HAP-1 (cell line): ENCODE data around the gene TEDDM1.
"Not testable (repeated sequence)": the region's sequence is repeated elsewhere in the genome, so short reads cannot be mapped to it uniquely, and the experiment has no call there.

Experiments
- DNase-seq, 2 experiments: peaks; one replicate each; pipeline ENCODE4 v3.0.0-alpha.2; 2016 to 2020; ENCODE audit warnings: low spot score in 2 of 2
- H3K27me3 ChIP-seq: fragments of 250-450 bp; sonication (Bioruptor Pico); 2 replicates; pipeline ENCODE4 v1.5.1; 2020; ENCODE audit warnings: low read depth, mild to moderate bottlenecking, moderate library complexity
- H3K36me3 ChIP-seq: fragments of 250-450 bp; sonication (Bioruptor Pico); replicated peaks from 2 replicates; pipeline ENCODE4 v1.5.1; 2020; ENCODE audit warnings: mild to moderate bottlenecking
- H3K4me1 ChIP-seq: fragments of 250-450 bp; sonication (Bioruptor Pico); 2 replicates; pipeline ENCODE4 v1.5.1; 2020; ENCODE audit warnings: mild to moderate bottlenecking
- H3K4me3 ChIP-seq: fragments of 250-450 bp; sonication (Bioruptor Pico); 2 replicates; pipeline ENCODE4 v1.5.1; 2020; ENCODE audit warnings: mild to moderate bottlenecking, moderate library complexity
- H3K9me3 ChIP-seq: fragments of 250-450 bp; sonication (Bioruptor Pico); 2 replicates; pipeline ENCODE4 v1.5.1; 2020; ENCODE audit warnings: mild to moderate bottlenecking, moderate library complexity
- in situ Hi-C: fragments of 300-500 bp; cut with MboI; formaldehyde crosslinking; loops from 3 replicates; pipeline ENCODE4 v1.14.3; 2020; ENCODE audit warnings: low sequenced_read_pairs, inconsistent platforms, mixed read lengths

TEDDM1 gene, protein sequence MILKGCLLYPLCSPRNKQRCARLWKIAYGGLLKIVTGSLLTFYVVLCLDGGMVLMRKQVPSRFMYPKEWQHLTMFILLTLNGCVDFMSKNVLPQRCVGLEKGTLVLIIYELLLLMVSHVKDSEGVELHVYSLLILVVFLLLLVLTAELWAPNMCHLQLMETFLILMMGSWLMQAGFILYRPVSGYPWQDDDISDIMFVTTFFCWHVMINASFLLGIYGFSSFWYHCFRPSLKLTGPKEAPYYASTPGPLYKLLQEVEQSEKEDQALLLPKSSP

GRCh38 chr1:182400567-182400966 lies at the start of gene TEDDM1:
Gene TEDDM1 (minus strand): TSS chr1:182400667. CDS start chr1:182400485, 182 bp downstream.
- no peak within 1 kb of the TSS for H3K4me3 ChIP-seq
- in situ Hi-C loops, result no loop called here
- H3K27me3 ChIP-seq, result peaks cover 3% of the 10 kb centered on the region; the same call in 1 of the 2 replicates
- H3K9me3 ChIP-seq, result no peaks in the 10 kb centered on the region
- no peak for DNase-seq
- H3K36me3 ChIP-seq, result no peaks in the 10 kb centered on the region
- no peaks in the 10 kb centered on the region for H3K4me1 ChIP-seq

GRCh38 chr1:182450087-182450486 lies 49.6 kb upstream of the TEDDM1 start, which contains the start of gene RGSL1:
Gene RGSL1 (plus strand): TSS chr1:182450146. CDS start chr1:182450166, 20 bp downstream.
- no peak for DNase-seq
- Histone ChIP-seq H3K36me3 (no peaks in the 10 kb centered on the region), H3K27me3 (no peaks in the 10 kb centered on the region), H3K4me1 (no peaks in the 10 kb centered on the region; the same call in 1 of the 2 replicates), H3K4me3 (no peak within 1 kb of the TSS), H3K9me3 (no peaks in the 10 kb centered on the region)
- in situ Hi-C loops, result no loop called here

GRCh38 chr1:182447660-182448059 lies 47.2 kb upstream of the TEDDM1 start:
- no peak overlapping the region for H3K4me3 ChIP-seq
- no peaks in the 10 kb centered on the region for H3K9me3 ChIP-seq
- H3K36me3 ChIP-seq, result no peaks in the 10 kb centered on the region
- H3K27me3 ChIP-seq, result no peaks in the 10 kb centered on the region
- H3K4me1 ChIP-seq, result no peaks in the 10 kb centered on the region; the same call in 1 of the 2 replicates
- in situ Hi-C loops, result loop anchor here (10.0 kb wide), 1 partner anchor 337 kb away; the partner anchor contains the start of gene NPL
- DNase-seq, result no peak

GRCh38 chr1:182447124-182447523 lies 46.7 kb upstream of the TEDDM1 start:
- not testable (repeated sequence) for DNase-seq, H3K36me3 ChIP-seq, H3K9me3 ChIP-seq, H3K4me1 ChIP-seq, H3K27me3 ChIP-seq, H3K4me3 ChIP-seq
- in situ Hi-C loops, result loop anchor here (10.0 kb wide), 1 partner anchor 338 kb away; the partner anchor contains the start of gene NPL

GRCh38 chr1:182446033-182446669 lies 45.7 kb upstream of the TEDDM1 start:
- in situ Hi-C loops, result loop anchor here (10.0 kb wide), 1 partner anchor 339 kb away; the partner anchor contains the start of gene NPL
- DNase-seq, result peak; percentile 47 to 65
- Histone ChIP-seq H3K36me3 (no peaks in the 10 kb centered on the region), H3K4me3 (no peak overlapping the region), H3K4me1 (no peaks in the 10 kb centered on the region; the same call in 1 of the 2 replicates), H3K9me3 (no peaks in the 10 kb centered on the region), H3K27me3 (no peaks in the 10 kb centered on the region)

- Histone ChIP-seq H3K4me3 (no peak overlapping the region), H3K4me1 (no peaks in the 10 kb centered on the region; the same call in 1 of the 2 replicates), H3K27me3 (no peaks in the 10 kb centered on the region), H3K9me3 (no peaks in the 10 kb centered on the region), H3K36me3 (no peaks in the 10 kb centered on the region)
- DNase-seq, result no peak
- in situ Hi-C loops, result loop anchor here (10.0 kb wide), 1 partner anchor 340 kb away; the partner anchor contains the start of gene NPL
These were observed 44.0 kb upstream of the TEDDM1 start for GRCh38 chr1:182444497-182444896.

DNA sequence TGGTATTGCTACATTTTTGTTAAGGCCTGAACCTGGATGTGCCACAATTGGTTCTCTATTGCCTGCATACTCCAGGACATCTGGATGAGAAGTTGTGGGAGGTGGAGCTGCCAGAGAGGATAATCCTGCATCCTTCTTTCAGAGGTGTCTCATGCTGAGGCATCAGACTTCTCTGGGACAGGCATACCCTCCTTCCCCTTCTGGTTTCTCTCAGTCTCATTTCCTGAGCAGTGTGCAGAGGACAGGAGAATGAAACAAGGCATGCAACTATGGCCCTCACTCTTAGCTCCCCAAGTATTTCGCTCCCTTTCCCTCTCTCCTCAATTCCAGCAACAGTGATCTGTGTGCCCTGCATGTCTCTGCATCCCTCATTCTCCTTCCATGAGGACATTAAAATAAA lies 41.9 kb upstream of the TEDDM1 start:
- Histone ChIP-seq H3K4me3 (no peak overlapping the region), H3K9me3 (no peaks in the 10 kb centered on the region), H3K4me1 (no peaks in the 10 kb centered on the region), H3K36me3 (no peaks in the 10 kb centered on the region), H3K27me3 (no peaks in the 10 kb centered on the region)
- in situ Hi-C loops, result loop anchor here (10.0 kb wide), 1 partner anchor 342 kb away; the partner anchor contains the start of gene NPL
- no peak for DNase-seq

DNA sequence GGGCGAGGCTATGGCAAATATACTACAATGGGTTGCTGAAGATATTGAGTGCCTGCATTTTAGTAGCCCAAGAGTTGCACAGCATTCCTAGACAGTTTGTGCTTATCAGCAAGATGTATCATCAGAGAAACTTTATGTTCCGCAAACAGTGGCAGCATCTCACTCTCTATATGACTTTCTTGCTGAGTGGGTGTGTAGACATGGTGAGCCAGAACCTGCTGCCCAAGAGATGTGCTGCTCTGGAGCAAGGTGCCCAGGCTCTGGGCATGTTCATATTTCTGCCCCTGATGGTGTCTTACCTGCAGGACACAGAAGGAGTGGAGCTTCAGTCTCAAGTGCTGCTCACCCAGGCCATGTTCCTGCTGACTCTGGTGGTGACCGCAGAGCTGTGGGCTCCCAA lies 41.3 kb upstream of the TEDDM1 start:
- in situ Hi-C loops, result loop anchor here (10.0 kb wide), 1 partner anchor 343 kb away; the partner anchor contains the start of gene NPL
- Histone ChIP-seq H3K27me3 (no peaks in the 10 kb centered on the region), H3K36me3 (no peaks in the 10 kb centered on the region), H3K9me3 (no peaks in the 10 kb centered on the region), H3K4me1 (no peaks in the 10 kb centered on the region), H3K4me3 (no peak overlapping the region)
- no peak for DNase-seq

DNA sequence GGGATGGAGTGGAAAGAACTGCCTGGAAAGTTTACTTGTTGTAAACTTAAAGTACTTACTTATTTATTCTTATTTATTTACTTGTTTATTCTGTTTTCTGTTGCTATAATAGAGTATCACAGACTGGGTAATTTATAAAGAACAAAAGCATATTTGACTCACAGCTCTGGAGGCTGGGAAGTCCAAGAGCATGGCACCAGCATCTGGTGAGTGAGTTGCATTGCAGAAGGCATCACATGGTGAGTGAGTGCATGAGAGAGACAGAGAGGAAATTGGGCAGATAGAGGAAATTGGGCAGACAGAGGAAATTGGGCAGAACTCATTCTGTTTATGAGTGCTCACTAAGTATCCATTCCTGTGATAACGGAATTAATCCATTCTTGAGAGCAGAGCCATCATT lies 37.9 kb upstream of the TEDDM1 start:
- H3K4me1 ChIP-seq, result no peaks in the 10 kb centered on the region
- no peak overlapping the region for H3K4me3 ChIP-seq
- no peaks in the 10 kb centered on the region for H3K9me3 ChIP-seq
- H3K27me3 ChIP-seq, result no peaks in the 10 kb centered on the region
- in situ Hi-C loops, result no loop called here
- DNase-seq, result no peak
- no peaks in the 10 kb centered on the region for H3K36me3 ChIP-seq

DNA sequence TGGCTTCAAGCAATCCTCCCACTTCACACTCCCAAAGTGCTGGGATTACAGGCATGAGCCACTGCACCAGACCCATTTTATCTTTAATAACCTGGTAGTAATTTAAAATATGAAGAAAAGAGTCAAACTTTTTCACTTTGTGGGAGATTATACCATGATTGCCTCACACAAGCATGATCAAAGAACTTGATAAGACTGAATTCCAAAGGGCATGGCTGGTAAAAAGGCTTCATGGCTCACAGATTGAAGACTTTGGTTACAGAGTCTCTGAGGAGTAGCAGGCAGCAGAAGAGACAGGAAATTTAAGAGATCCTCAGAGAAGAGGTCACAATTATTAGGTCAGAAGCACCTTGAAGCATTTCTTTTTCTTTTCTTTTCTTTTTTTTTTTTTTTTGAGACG lies 33.1 kb upstream of the TEDDM1 start:
- no peaks in the 10 kb centered on the region for H3K27me3 ChIP-seq
- in situ Hi-C loops, result no loop called here
- no peaks in the 10 kb centered on the region for H3K4me1 ChIP-seq
- DNase-seq, result no peak
- no peaks in the 10 kb centered on the region for H3K9me3 ChIP-seq
- H3K4me3 ChIP-seq, result no peak overlapping the region
- H3K36me3 ChIP-seq, result no peaks in the 10 kb centered on the region

- H3K4me3 ChIP-seq, result no peak overlapping the region
- no peaks in the 10 kb centered on the region for H3K4me1 ChIP-seq
- DNase-seq, result no peak
- no peaks in the 10 kb centered on the region for H3K27me3 ChIP-seq
- in situ Hi-C loops, result no loop called here
- H3K9me3 ChIP-seq, result no peaks in the 10 kb centered on the region
- H3K36me3 ChIP-seq, result no peaks in the 10 kb centered on the region
These were observed 30.8 kb upstream of the TEDDM1 start for GRCh38 chr1:182431278-182431677.

- DNase-seq, result no peak
- Histone ChIP-seq H3K27me3 (no peaks in the 10 kb centered on the region), H3K9me3 (no peaks in the 10 kb centered on the region), H3K36me3 (no peaks in the 10 kb centered on the region), H3K4me1 (no peaks in the 10 kb centered on the region), H3K4me3 (no peak overlapping the region)
- in situ Hi-C loops, result no loop called here
These were observed 30.0 kb upstream of the TEDDM1 start for GRCh38 chr1:182430263-182431068.

DNA sequence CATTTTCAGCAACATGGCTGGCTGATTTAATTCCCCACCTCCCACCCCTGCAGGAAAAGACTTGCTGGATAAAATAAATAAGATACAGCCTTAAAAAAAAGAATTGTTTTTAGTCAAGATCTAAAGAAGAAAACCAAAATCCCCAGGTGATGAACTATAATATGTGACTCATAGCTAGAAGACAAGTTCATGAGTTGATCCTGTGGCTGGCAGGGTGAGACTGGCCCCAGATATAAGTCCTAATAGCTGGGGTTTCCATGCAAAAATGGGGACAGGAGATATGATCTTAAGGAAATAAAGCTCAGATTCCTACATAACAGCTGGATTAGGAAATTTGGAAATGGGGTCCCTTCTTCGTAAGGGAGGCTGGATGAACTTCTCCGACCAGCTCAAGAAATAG lies 27.6 kb upstream of the TEDDM1 start:
- no peak overlapping the region for H3K4me3 ChIP-seq
- no peak for DNase-seq
- H3K4me1 ChIP-seq, result no peaks in the 10 kb centered on the region
- in situ Hi-C loops, result no loop called here
- H3K27me3 ChIP-seq, result no peaks in the 10 kb centered on the region
- no peaks in the 10 kb centered on the region for H3K9me3 ChIP-seq
- H3K36me3 ChIP-seq, result no peaks in the 10 kb centered on the region
